ENCODE measurements around the gene NARS2.

The NARS2 gene

DNA sequence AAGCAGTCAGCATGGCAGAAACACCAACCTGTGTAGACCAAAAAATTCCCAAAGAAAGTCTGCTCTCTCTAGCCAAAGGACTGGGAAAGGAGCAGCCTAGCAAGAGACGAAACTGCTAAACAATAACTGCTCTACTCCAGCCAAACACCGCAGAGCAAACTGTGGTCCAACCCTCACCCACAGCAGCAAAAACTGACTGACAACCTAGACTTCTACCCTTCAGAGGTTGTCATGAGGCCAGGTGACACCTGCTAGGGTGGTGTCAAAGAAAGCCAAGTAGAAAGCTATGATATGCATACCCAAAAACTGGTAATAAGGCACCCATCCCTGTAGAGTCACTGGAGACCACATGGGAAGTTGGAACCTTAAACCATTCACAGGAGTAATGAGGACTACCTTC, 168.9 kb downstream of the NARS2 start:
- DNase-seq, result no peak

DNA sequence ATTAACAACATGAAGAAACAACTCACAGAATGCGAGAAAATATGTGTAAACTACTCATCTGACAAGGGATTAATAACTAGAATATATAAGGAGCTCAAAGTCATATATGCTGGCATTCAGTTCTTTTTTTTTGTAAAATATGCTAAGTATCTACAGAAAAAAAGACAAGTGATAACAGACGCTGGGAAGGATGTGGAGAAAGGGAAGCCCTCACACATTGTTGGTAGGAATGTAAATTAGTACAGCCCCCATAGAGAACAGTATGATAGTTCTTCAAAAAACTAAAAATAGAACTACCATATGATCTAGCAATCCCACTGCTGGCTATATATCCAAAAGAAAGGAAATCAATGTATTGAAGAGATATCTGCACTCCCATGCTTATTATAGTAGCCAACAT, 170.9 kb downstream of the NARS2 start:
- no peak for DNase-seq

DNA sequence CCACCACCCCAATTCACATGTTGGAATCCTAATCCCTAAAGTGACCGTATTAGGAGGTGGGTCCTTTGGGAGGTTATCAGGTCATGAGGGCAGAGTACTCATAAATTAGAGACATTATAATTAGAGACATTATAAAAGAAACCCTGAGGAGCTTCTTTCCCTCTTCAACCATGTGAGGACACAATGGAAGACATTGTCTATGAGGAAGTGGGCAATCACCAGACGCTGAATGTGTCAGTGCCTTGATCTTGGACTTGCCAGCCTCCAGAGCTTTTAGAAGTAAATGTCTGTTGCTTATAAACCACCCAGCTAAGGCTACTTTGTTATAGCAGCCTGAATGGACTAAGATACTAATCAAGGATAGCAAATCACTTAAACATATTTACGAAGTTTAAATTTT, 171.8 kb downstream of the NARS2 start:
- no peak for DNase-seq

DNA sequence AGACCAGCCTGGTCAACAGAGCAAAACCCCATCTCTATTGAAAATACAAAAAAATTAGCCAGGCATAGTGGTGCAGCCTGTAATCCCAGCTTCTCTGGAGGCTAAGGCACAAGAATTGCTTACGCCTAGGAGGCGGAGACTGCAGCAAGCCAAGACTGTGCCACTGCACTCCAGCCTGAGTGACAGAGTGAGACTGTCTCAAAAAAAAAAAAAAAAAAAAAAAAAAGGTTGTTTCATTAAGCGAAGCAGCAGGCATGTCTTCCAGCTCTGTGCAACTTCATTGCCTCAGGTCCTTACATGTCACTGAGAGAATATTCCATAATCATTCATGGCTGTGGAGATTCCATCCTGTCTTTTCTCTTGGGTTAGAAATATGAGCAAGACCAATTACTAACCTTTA, 174.0 kb downstream of the NARS2 start:
- no peak for DNase-seq

DNA sequence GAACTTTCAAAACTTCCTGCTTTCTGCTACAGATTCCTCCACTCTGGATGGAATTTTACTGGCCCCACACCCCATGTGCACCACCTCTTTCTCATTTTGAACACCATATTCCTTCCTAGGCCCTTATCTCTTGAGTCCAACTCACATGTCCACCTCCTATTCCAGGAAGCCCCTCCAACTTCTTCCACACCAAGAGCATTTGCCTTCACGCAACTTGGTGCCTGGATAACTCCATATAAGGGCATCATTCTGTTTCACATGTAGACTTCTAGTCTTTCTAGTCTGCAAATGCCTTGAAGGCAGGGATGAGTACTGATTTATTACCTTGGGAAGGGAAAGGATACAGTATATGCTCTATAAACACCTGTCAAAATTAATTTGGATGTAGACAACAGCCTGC, 174.5 kb downstream of the NARS2 start:
- DNase-seq, result no peak

DNA sequence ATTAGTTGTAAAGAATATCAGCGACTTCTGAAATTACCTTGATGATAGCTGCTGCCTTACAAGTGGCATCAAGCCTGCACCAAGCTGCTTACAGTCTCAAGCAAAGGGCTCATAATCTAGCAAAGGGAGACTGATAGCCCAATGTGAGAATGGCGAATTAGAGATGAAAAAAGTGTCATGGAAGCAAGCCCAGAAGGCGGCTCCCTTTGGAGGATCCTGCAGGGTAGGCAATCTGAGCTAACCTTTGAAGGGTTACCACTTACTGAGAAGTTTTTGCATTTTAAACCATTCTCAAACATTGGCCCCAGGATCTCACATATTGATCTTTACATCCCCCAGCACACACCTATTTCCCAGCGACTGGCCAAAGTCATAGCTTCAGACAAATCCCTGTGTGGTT, 175.5 kb downstream of the NARS2 start:
- DNase-seq, result no peak

DNA sequence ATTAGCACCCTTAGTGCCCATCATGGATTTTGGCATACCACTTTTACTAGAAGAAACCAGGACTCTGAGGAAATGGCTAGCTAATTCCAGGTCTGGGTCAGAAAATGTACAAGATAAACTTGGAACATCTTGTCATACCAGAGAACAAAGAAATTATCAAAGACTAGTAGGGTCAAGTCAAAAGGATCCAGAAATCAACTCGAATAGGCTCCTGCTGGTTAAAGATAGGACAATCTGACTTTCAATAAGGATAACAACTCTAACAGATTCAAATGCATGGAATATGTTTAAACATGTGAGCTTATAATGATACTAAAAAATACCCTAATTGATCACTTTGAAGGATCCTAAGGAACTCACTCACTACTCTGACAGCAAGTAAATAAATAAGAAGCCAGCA, 175.9 kb downstream of the NARS2 start:
- DNase-seq, result no peak

DNA sequence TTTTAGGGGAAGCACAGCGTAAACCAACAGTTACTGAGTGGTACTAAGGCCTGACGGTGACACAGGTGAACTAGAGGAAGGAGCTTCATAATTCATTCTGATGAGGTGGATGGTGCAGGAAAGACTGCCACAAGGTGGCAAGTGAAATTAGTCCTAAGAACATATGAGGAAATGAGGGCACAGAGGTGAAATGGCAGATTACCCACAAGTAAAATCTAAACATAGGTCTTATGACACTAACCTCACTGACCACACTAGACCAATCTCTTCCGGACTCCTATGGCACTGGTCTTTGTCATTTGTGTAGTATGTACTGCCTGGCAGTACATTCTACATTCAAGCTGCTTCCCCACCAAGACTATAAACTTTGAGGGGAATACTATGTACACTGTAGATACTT, 177.3 kb downstream of the NARS2 start:
- no peak for DNase-seq

DNA sequence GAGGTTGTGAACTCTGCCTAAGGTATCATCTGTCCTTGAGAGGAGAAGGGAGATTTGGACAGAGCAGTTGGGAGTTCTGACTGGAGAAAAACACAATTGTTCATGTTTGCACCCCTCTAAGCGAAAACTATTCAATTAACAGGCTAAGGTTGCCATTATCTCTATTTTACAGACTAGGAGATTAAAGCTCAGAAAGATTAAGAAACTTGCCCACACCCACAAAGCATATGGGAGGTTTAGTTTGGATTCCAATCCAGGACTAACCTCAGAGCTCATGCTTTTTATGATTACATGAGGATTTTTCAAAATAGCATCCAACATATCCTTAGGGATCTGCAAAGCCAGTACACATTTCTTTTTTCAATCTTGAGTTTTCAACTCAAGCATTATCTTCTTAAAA, 179.1 kb downstream of the NARS2 start:
- DNase-seq, result no peak

DNA sequence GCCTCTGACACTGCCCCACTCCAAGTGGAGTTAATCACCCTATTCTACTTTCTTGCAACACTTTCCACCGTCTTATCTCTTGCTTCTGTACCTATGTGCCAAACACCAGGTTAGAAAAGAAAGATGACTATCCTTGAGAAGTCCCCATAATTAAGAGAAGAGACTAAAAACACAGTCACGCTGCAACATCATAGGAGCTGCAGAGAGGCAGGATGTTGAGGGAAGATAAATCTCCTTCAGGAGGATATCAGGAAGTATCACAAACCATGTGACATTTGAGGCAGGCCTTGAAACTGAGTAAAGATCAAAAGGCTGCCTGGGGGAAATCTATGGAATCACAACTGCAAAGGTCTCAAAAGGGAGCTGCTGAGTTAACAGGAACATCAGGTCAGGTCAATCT, 181.8 kb downstream of the NARS2 start:
- no peak for DNase-seq

DNA sequence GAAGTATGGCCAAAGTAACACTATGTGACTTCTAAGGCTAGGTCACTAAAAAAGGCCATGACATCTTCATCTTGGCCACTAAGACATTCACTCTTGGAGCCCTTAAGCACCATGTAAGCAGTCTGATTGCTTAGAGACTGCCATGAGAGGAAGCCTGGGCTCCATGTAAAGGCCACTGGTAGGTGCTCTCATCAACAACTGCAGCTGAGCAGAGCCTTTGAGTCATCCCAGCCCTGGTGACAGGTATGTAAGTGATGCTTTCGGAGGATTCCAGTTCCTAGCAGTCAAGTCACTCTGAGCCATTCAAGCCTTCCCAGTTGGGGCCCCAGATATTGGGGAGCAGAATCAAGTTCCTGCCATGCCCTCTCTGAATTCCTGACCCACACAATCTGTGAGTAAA, 183.2 kb downstream of the NARS2 start:
- DNase-seq, result no peak

DNA sequence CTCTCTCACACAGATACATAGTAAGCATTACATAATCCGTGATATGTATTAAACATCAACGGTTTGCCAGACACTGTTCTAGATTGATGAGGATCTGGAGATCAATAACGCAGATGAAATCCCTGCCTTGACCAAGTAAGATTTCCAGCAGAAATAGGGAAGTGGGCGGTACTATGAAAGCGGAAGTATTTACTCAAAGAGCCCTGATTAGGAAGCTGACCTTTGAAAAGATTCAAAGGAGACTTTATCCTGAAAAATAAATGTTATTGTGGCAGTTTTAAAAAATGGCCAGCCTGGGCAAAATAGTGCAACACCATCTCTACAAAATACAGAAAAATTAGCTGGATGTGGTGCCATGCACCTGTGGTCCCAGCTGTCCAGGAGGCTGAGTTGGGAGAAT, 183.9 kb downstream of the NARS2 start:
- no peak for DNase-seq

DNA sequence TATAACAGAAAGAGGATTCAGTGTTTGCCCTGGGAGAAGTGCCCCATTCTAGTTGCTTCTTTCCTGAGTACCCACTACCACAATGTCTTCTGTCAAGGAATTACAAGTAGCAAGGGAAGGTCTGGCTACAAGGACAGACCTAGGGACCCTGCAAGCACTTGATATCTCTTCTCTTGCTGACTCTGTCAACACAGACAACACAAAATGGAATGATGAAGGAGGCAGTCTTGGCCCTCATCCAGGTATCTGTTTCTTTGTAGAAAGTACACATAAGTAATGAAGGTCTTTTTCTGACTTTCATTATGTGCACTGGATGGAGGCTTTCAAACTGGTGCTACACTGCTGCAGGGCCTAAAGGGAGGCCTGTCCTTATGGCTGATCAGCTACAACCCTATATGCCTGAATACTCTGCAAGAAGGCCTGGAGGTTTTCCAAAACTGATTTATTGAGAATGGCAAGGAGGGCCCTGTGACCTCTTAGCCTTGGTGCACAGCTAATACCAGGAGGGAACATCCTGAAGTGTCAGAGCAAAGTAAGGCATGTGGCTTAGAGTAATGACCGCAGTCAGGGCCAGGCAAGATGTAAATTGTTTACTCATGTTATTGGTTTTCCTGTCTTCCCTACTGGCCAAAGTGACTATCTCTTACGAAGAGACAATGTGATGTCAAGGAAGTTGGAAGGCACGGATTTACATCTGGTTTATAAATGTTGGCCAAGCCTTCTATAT, 188.3 kb downstream of the NARS2 start:
- no peak for DNase-seq
